H1 (cell line): ENCODE measurements around the gene GRM4. TPM values are rescaled to one million over a fixed set of nuclear protein-coding genes. Genes with fewer than 3 reads are reported as not detected.

ENCODE experiments used
- CTCF ChIA-PET: fragments of 300-600 bp; sonication (Branson Sonifier 250); formaldehyde crosslinking; loops from one replicate; lab custom pipeline; 2021; ENCODE audit not compliant: partially characterized antibody; lab: Charles Lee
- POLR2A ChIA-PET: fragments of 300-600 bp; sonication (Branson Sonifier 250); formaldehyde crosslinking; loops from one replicate; lab custom pipeline; 2021; ENCODE audit warnings: inconsistent platforms; ENCODE audit not compliant: partially characterized antibody; lab: Charles Lee
- DNase-seq, 2 experiments: peaks; one replicate each; pipeline versions ENCODE4 v3.0.0 to v3.0.0-alpha.2; 2010 to 2022; ENCODE audit warnings: low spot score in 2 of 2, low read depth in 1 of 2, mixed read lengths in 1 of 2
- FAIRE-seq: peaks from 2 replicates; lab custom pipeline; 2011; peaks lifted over from hg19 to GRCh38; lab: Jason Lieb, UNC
- H2AFZ ChIP-seq: 2 replicates; pipeline ENCODE4 v1.8.1; 2012; ENCODE audit warnings: low read length, inconsistent platforms
- H2AK5ac ChIP-seq: 2 replicates; pipeline ENCODE4 v1.6.1; 2013; ENCODE audit warnings: low read depth, low read length
- H2BK120ac ChIP-seq: replicated peaks from 2 replicates; pipeline ENCODE3; 2013; ENCODE audit warnings: low read depth, low read length, inconsistent platforms
- H2BK12ac ChIP-seq: 2 replicates; pipeline ENCODE4 v1.6.1; 2013; ENCODE audit warnings: low read depth, low read length
- H2BK15ac ChIP-seq: 2 replicates; pipeline ENCODE4 v1.6.1; 2013; ENCODE audit warnings: low read length
- H2BK20ac ChIP-seq: 2 replicates; pipeline ENCODE4 v1.6.1; 2013; ENCODE audit warnings: low read length
- H2BK5ac ChIP-seq: 2 replicates; pipeline ENCODE4 v1.6.1; 2013; ENCODE audit warnings: low read depth, low read length
- H3K14ac ChIP-seq: 2 replicates; pipeline ENCODE4 v1.6.1; 2013; ENCODE audit warnings: inconsistent platforms; ENCODE audit not compliant: insufficient read length
- H3K18ac ChIP-seq: 2 replicates; pipeline ENCODE4 v1.6.1; 2013; ENCODE audit warnings: low read length; ENCODE audit errors: extremely low read depth
- H3K23ac ChIP-seq: 2 replicates; pipeline ENCODE4 v1.6.1; 2013; ENCODE audit warnings: inconsistent platforms; ENCODE audit not compliant: insufficient read length
- H3K23me2 ChIP-seq: 2 replicates; pipeline ENCODE4 v1.6.1; 2013; ENCODE audit warnings: low read depth, low read length
- H3K27ac ChIP-seq: 2 replicates; pipeline ENCODE4 v1.6.1; 2011; ENCODE audit warnings: low read depth, low read length, inconsistent platforms
- H3K27me3 ChIP-seq, 4 experiments: replicated peaks in 1 of 4; 1 replicate in 1 of 4; 2 replicates in 3 of 4; pipeline versions ENCODE4 v1.6.1 to v1.8.1; 2011 to 2013; ENCODE audit warnings: low read length in 3 of 4, mild to moderate bottlenecking in 3 of 4, inconsistent platforms in 2 of 4, mixed read lengths in 2 of 4, moderate library complexity in 1 of 4; ENCODE audit not compliant: control insufficient read depth in 3 of 4, insufficient read depth in 3 of 4; ENCODE audit errors: extremely low read depth in 1 of 4
- H3K36me3 ChIP-seq, 4 experiments: 2 replicates each; pipeline versions ENCODE4 v1.6.1 to v1.8.1; 2011 to 2013; ENCODE audit warnings: mild to moderate bottlenecking in 4 of 4, low read length in 3 of 4, moderate library complexity in 2 of 4, control low read depth in 1 of 4, inconsistent platforms in 1 of 4; ENCODE audit not compliant: insufficient read depth in 4 of 4, control insufficient read depth in 2 of 4
- H3K4ac ChIP-seq: replicated peaks from 2 replicates; pipeline ENCODE3; 2013; ENCODE audit warnings: low read length, low read depth, mixed read lengths, inconsistent platforms; ENCODE audit not compliant: insufficient read length
- H3K4me1 ChIP-seq, 4 experiments: replicated peaks in 1 of 4; 1 replicate in 1 of 4; 2 replicates in 3 of 4; pipeline versions ENCODE4 v1.6.1 to v1.8.1; 2011 to 2013; ENCODE audit warnings: low read length in 3 of 4, inconsistent platforms in 2 of 4, mixed read lengths in 1 of 4; ENCODE audit not compliant: insufficient read depth in 4 of 4, control insufficient read depth in 3 of 4
- H3K4me2 ChIP-seq, 2 experiments: 2 replicates each; pipeline versions ENCODE4 v1.6.1 to v1.8.1; 2011 to 2013; ENCODE audit warnings: low read depth in 2 of 2, low read length in 2 of 2, control low read depth in 1 of 2, inconsistent platforms in 1 of 2, mild to moderate bottlenecking in 1 of 2; ENCODE audit not compliant: insufficient read depth in 1 of 2
- H3K4me3 ChIP-seq, 4 experiments: fragments of 200-600, 300-600 bp in 1 of 4; sonication (generic), shearing (Covaris generic), sonication (Bioruptor Twin) in 1 of 4; 2 replicates each; pipeline versions ENCODE4 v1.5.1 to v1.8.1; 2011 to 2016; ENCODE audit warnings: low read length in 4 of 4, low read depth in 3 of 4, control low read depth in 2 of 4, inconsistent platforms in 2 of 4, mild to moderate bottlenecking in 2 of 4, mixed read lengths in 1 of 4, moderate library complexity in 1 of 4; ENCODE audit not compliant: insufficient read depth in 2 of 4; ENCODE audit errors: extremely low read depth in 1 of 4
- H3K56ac ChIP-seq: replicated peaks from 2 replicates; pipeline ENCODE3; 2013; ENCODE audit warnings: low read depth, mild to moderate bottlenecking, mixed read lengths, low read length, inconsistent platforms; ENCODE audit not compliant: insufficient read length
- H3K79me1 ChIP-seq: 2 replicates; pipeline ENCODE4 v1.6.1; 2013; ENCODE audit warnings: low read depth, low read length, control low read depth
- H3K79me2 ChIP-seq, 2 experiments: 2 replicates each; pipeline versions ENCODE4 v1.6.1 to v1.8.1; 2012 to 2013; ENCODE audit warnings: low read length in 2 of 2, mild to moderate bottlenecking in 2 of 2, inconsistent platforms in 1 of 2; ENCODE audit not compliant: insufficient read depth in 2 of 2, control insufficient read depth in 1 of 2
- H3K9ac ChIP-seq, 4 experiments: replicated peaks in 1 of 4; 1 replicate in 1 of 4; 2 replicates in 3 of 4; pipeline versions ENCODE4 v1.6.1 to v1.8.1; 2011 to 2013; ENCODE audit warnings: low read depth in 3 of 4, low read length in 3 of 4, control low read depth in 2 of 4, mild to moderate bottlenecking in 2 of 4, moderate library complexity in 2 of 4, inconsistent platforms in 1 of 4; ENCODE audit errors: extremely low read depth in 1 of 4
- H3K9me3 ChIP-seq, 2 experiments: 2 replicates each; pipeline versions ENCODE4 v1.6.1 to v1.8.1; 2012 to 2013; ENCODE audit warnings: mild to moderate bottlenecking in 2 of 2, moderate library complexity in 2 of 2, control low read depth in 1 of 2, inconsistent platforms in 1 of 2, low read depth in 1 of 2, low read length in 1 of 2, mixed read lengths in 1 of 2; ENCODE audit not compliant: insufficient read depth in 2 of 2
- H4K20me1 ChIP-seq, 2 experiments: replicated peaks in 1 of 2; 2 replicates each; pipeline versions ENCODE3 to v1.8.1; 2011 to 2013; ENCODE audit warnings: inconsistent platforms in 2 of 2, low read length in 2 of 2, mild to moderate bottlenecking in 1 of 2; ENCODE audit not compliant: insufficient read depth in 2 of 2, control insufficient read depth in 1 of 2
- H4K5ac ChIP-seq: 2 replicates; pipeline ENCODE4 v1.6.1; 2013; ENCODE audit warnings: low read length, low read depth, mixed read lengths, inconsistent platforms; ENCODE audit not compliant: insufficient read length
- H4K8ac ChIP-seq: 2 replicates; pipeline ENCODE4 v1.8.0; 2013; ENCODE audit warnings: mild to moderate bottlenecking, moderate library complexity, low read length, inconsistent platforms; ENCODE audit not compliant: insufficient read depth; ENCODE audit errors: extremely low read depth
- H4K91ac ChIP-seq: replicated peaks from 2 replicates; pipeline ENCODE3; 2013; ENCODE audit warnings: low read length, mixed read lengths, inconsistent platforms; ENCODE audit not compliant: insufficient read length
- ATF3 ChIP-seq: IDR thresholded peaks from 2 replicates; pipeline ENCODE4 v1.6.1; 2011; ENCODE audit warnings: low read depth, mild to moderate bottlenecking, low read length; ENCODE audit not compliant: insufficient read depth
- CTBP2 ChIP-seq: IDR thresholded peaks from 2 replicates; pipeline ENCODE4 v1.7.0; 2011; ENCODE audit warnings: borderline replicate concordance, mild to moderate bottlenecking, moderate library complexity, mixed read lengths, low read length; ENCODE audit not compliant: insufficient read depth, insufficient read length
- CTCF ChIP-seq, 3 experiments: IDR thresholded peaks; 1 replicate in 2 of 3; 2 replicates in 1 of 3; pipeline versions ENCODE4 v1.5.1 to v1.6.1; 2011; ENCODE audit warnings: low read length in 3 of 3, mild to moderate bottlenecking in 3 of 3, inconsistent platforms in 2 of 3, low read depth in 1 of 3, moderate library complexity in 1 of 3; ENCODE audit not compliant: insufficient read depth in 1 of 3; ENCODE audit errors: control extremely low read depth in 1 of 3
- EZH2 ChIP-seq: fragments of 200-600 bp; sonication (generic); IDR thresholded peaks from 2 replicates; pipeline ENCODE4 v1.7.1; 2012; ENCODE audit warnings: low read depth, mild to moderate bottlenecking, moderate library complexity, low read length, inconsistent platforms; ENCODE audit not compliant: severe bottlenecking
- GTF2F1 ChIP-seq: IDR thresholded peaks from 2 replicates; pipeline ENCODE4 v1.6.1; 2012; ENCODE audit warnings: low read depth, low read length, improper control_type of control experiment, borderline replicate concordance
- RXRA ChIP-seq: IDR thresholded peaks from 2 replicates; pipeline ENCODE4 v1.6.1; 2011; ENCODE audit warnings: low read depth, mild to moderate bottlenecking, low read length, moderate library complexity; ENCODE audit not compliant: insufficient read depth
- TEAD4 ChIP-seq: IDR thresholded peaks from 2 replicates; pipeline ENCODE4 v1.6.1; 2012; ENCODE audit warnings: low read depth, low read length, inconsistent platforms, mixed read lengths
- USF2 ChIP-seq: IDR thresholded peaks from 2 replicates; pipeline ENCODE4 v1.6.1; 2011; ENCODE audit warnings: low read length, improper control_type of control experiment
- WGBS, 2 experiments: shearing (Covaris generic) in 1 of 2; methylation state at CpG; one replicate each; pipeline versions ENCODE4 v1.1.6 to v1.1.7; 2013 to 2015; ENCODE audit warnings: low lambda C conversion rate in 2 of 2, mixed read lengths in 2 of 2, inconsistent platforms in 1 of 2, low coverage in 1 of 2, missing lambda C conversion rate in 1 of 2; ENCODE audit not compliant: insufficient replicate concordance in 2 of 2, insufficient coverage in 1 of 2, insufficient read length in 1 of 2; ENCODE audit errors: extremely low coverage in 1 of 2, missing lambda C conversion rate in 1 of 2; 5-methylcytosine and 5-hydroxymethylcytosine counted together
- polyA plus RNA-seq, 7 experiments: library from polyadenylated mRNA; depleted of rRNA in 3 of 7; stranded (reverse) in 5 of 7; unstranded in 2 of 7; fragments of >200 nt in 5 of 7; fragments of 200-250 nt in 2 of 7; gene quantifications; 1 replicate in 5 of 7; 2 replicates in 1 of 7; 4 replicates in 1 of 7; pipeline versions ENCODE4 v1.2.1 to v1.2.3, GENCODE V29; 2011 to 2013; ENCODE audit warnings: missing spikeins in 2 of 7, mixed read lengths in 2 of 7
- total RNA-seq: library from RNA; stranded (reverse); fragmentation: NEBNext Ultra II Directional; extraction: Animal tissue kit (Norgen Biotek cat#: 25700); gene quantifications from 2 replicates; pipeline ENCODE4 v1.2.1, GENCODE V29; 2021

GRM4 gene
- total and polyA plus RNA-seq, 2 of the 8 experiments (the other 6 are each of a cell fraction or from before 2014, with no cell fraction given): 19.6 to 21.5 TPM

- Histone ChIP-seq H3K23ac (no peak overlapping the region), H3K4me3 (no peak overlapping the region), H3K79me1 (no peaks in the 10 kb centered on the region), H4K8ac (no peak overlapping the region; the same call in 1 of the 2 replicates), H2BK120ac (no peak overlapping the region), H3K36me3 (no peaks in the 10 kb centered on the region), H2AFZ (no peak overlapping the region), H4K20me1 (peaks cover 2 to 4% of the 10 kb centered on the region in 2 experiments), H2BK12ac (no peak overlapping the region), H3K27me3 (no peaks in the 10 kb centered on the region), H2AK5ac (no peak overlapping the region), H3K9ac (no peak overlapping the region), H2BK15ac (no peak overlapping the region), H3K9me3 (no peaks in the 10 kb centered on the region), H4K91ac (no peak overlapping the region), H3K14ac (no peak overlapping the region), H3K18ac (no peak overlapping the region), H3K56ac (no peak overlapping the region), H3K4me1 (peaks cover 3 to 22% (median 11%) of the 10 kb centered on the region in 4 experiments), H3K4ac (no peak overlapping the region), H3K79me2 (no peaks in the 10 kb centered on the region), H3K27ac (no peak overlapping the region), H3K4me2 (no peak overlapping the region), H4K5ac (no peak overlapping the region), H2BK20ac (no peak overlapping the region), H2BK5ac (no peak overlapping the region), H3K23me2 (no peaks in the 10 kb centered on the region)
- no peak for FAIRE-seq
- no peak for DNase-seq
- WGBS, 2 experiments: 85% methylated on average over 8 of the region's 8 CpGs; no CpG with 5 or more reads in 1 of the 2 experiments
- POLR2A ChIA-PET: interaction anchor here (1.2 to 1.4 kb wide), 2 partner anchors 18 to 23 kb away, joined by 3 read pairs; no protein-coding TSS in a partner anchor
- CTCF ChIA-PET: interaction anchor here (0.8 to 5.2 kb wide), 6 partner anchors 11 to 104 kb away, joined by 3 to 120 read pairs (median 20); partner anchors contain the start of gene GRM4
- no peak for TF ChIP-seq USF2
- TF ChIP-seq EZH2: no peak
- no peak for TF ChIP-seq CTBP2
- TF ChIP-seq TEAD4: no peak
- no peak for TF ChIP-seq ATF3
- TF ChIP-seq GTF2F1: no peak
- no peak for TF ChIP-seq CTCF (IDR thresholded peaks at IDR 0.05; ENCODE audit: control extremely low read depth in 1 of 3, insufficient read depth in 1 of 3, low read depth in 1 of 3, low read length in 3 of 3)
- TF ChIP-seq RXRA: no peak
Measured at GRCh38 chr6:34051331-34051919, 94.5 kb downstream of the GRM4 start.
